Central memory CD8-positive, alpha-beta T cell (primary cell): ENCODE data around the gene OLFML1.

ENCODE experiments used
- ATAC-seq: fragments of 150-1000 bp; cut with Tn5 transposase; replicated peaks from 2 replicates; pipeline ENCODE4 v1.10.0; 2022; ENCODE audit warnings: mild to moderate bottlenecking, moderate FRiP score, moderate number of reproducible peaks; ENCODE audit not compliant: poor library complexity, severe bottlenecking; ENCODE audit errors: extremely low read depth
- DNase-seq, 2 donors: peaks; one replicate each; pipeline ENCODE4 v3.0.0; 2021; ENCODE audit warnings: low spot score in 2 of 2
- H3K27ac Mint-ChIP-seq: one replicate; pipeline ENCODE4 v1.8.0; 2022; ENCODE audit warnings: low read depth, mild to moderate bottlenecking, moderate library complexity, mixed read lengths
- H3K27me3 Mint-ChIP-seq: one replicate; pipeline ENCODE4 v1.8.0; 2022; ENCODE audit warnings: mixed read lengths
- H3K36me3 Mint-ChIP-seq: one replicate; pipeline ENCODE4 v1.8.0; 2022; ENCODE audit warnings: mild to moderate bottlenecking, moderate library complexity, mixed read lengths; ENCODE audit not compliant: insufficient read depth
- H3K4me1 Mint-ChIP-seq: one replicate; pipeline ENCODE4 v1.8.0; 2022; ENCODE audit warnings: mixed read lengths
- H3K4me3 Mint-ChIP-seq: one replicate; pipeline ENCODE4 v1.8.0; 2022; ENCODE audit warnings: mild to moderate bottlenecking, moderate library complexity, mixed read lengths
- H3K9me3 Mint-ChIP-seq: one replicate; pipeline ENCODE4 v1.8.0; 2022; ENCODE audit warnings: mixed read lengths

Gene OLFML1

DNA sequence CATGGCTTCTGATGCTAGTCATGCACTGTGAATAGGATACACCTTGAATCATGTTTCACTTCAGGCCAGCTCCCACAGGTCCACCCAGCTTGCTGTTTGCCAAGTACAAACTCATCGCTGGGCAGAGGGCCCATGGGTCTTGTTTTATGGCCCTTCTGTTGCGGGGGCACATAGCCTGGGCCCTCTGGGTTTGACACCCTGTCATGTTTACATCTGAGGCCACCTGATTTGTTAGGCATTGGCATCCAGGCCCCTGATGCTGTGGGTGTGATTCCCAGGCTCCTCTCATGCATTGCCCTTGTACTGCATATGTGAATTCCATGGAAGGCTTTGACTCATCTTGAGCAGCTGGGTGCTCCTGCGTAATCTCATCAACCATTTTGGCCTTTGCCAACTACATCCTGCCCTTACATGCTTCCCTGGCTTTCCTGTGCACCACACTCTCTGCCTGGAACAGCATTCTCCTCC, 61.1 kb downstream of the OLFML1 start:
- ATAC-seq (no peak), DNase-seq (no peak)
- Mint-ChIP-seq H3K27ac (no peak overlapping the region), H3K9me3 (no peaks in the 10 kb centered on the region), H3K4me3 (no peak overlapping the region), H3K36me3 (no peaks in the 10 kb centered on the region), H3K27me3 (peaks cover 15% of the 10 kb centered on the region), H3K4me1 (no peaks in the 10 kb centered on the region)

DNA sequence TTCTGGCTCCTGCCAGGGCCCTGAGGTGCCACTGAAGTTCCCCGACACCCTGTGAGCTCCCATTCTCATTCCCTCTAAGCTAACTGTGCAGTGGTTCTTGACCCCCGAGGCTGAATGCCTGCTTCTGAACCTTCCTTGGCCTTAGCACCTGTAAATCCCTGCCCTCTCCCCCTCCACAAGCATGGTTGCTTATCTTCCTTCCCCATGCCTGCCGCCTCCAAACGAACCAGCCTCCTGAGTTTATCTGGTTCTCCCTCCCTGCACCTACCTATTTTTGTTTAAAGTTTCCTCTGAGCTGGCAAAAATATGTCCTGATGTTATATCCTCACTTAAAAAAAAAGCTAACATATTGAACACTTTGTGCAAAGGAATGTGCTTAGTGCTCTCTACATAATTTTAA, 62.4 kb downstream of the OLFML1 start:
- ATAC-seq, result no peak
- Mint-ChIP-seq H3K4me1 (no peaks in the 10 kb centered on the region), H3K4me3 (no peak overlapping the region), H3K9me3 (no peaks in the 10 kb centered on the region), H3K27ac (no peak overlapping the region), H3K27me3 (peaks cover 2% of the 10 kb centered on the region), H3K36me3 (no peaks in the 10 kb centered on the region)
- DNase-seq, result no peak

DNA sequence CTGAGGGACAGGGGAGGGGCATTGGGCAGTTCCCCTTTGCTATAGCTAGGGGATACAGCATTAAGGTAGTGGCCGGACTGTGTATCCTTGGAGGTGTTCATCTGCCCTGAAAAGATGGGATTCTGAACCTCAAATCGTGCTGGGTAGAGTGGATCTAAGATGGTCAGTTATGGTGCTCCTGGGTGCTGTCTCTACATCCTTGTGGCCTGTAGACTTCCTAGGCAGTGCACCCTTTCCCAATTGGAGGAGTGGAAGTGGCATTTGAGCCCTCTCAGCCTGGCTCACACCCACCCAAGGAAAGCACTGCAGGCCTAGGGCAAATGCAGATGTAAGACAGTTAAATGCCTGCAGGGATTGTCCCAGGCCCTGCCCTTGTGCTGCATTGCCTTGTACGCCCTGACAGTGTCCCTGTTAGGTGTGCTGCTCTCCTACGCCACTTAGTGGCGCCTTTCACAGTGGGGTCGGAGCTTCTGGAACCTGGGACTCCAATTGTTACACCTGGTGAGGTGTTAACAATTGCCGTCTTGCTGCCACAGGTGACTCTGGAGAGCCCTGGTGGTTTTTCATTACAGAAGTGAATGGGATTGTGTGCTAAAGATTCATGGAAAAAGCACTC, 63.5 kb downstream of the OLFML1 start:
- ATAC-seq (no peak), DNase-seq (no peak)
- Mint-ChIP-seq H3K4me3 (no peak overlapping the region), H3K36me3 (no peaks in the 10 kb centered on the region), H3K27ac (no peak overlapping the region), H3K4me1 (no peaks in the 10 kb centered on the region), H3K27me3 (no peaks in the 10 kb centered on the region), H3K9me3 (no peaks in the 10 kb centered on the region)

DNA sequence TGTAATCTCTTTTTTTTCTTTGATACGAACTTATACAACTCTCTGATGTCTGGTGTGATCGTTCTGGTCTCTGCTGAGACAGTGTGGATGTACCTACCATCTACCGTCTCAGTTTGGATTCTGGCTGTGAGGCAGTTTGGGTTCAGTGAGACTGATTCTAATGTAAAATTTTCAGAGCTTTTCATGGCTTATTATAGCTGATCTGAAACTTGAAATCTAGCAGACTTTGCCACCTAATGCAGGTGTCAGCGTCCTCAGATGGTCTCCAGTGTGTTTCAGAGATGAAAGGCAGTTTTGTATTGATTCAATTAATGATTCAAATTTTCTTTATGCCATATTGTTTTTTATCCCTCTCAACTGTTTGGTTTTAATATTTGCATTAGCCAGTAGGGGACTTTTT, 64.4 kb downstream of the OLFML1 start:
- no peaks in the 10 kb centered on the region for H3K9me3 Mint-ChIP-seq
- no peak overlapping the region for H3K4me3 Mint-ChIP-seq
- no peaks in the 10 kb centered on the region for H3K27me3 Mint-ChIP-seq
- DNase-seq, result no peak
- H3K36me3 Mint-ChIP-seq, result no peaks in the 10 kb centered on the region
- no peaks in the 10 kb centered on the region for H3K4me1 Mint-ChIP-seq
- H3K27ac Mint-ChIP-seq, result no peak overlapping the region
- no peak for ATAC-seq

DNA sequence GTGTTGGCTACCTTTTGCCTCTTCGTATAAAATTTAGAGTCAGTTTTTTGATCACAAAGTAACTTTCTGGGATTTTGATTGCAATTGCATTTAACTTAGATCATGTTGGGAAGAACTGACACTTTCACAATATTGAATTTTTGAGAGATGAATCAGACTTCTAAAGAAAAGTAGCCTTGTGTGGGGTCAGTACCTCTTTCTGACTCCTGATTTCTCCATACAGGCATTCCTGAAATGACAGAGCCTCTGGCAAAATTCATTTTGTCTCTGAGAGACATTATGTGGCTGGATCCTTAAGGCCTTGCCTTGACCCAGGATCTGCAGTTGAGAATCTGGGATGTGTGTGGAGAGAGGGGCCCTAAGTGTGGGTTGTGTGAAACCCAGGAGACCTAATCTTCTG, 66.3 kb downstream of the OLFML1 start:
- no peak for DNase-seq
- no peak for ATAC-seq
- Mint-ChIP-seq H3K27me3 (no peaks in the 10 kb centered on the region), H3K4me1 (no peaks in the 10 kb centered on the region), H3K9me3 (no peaks in the 10 kb centered on the region), H3K36me3 (no peaks in the 10 kb centered on the region), H3K27ac (no peak overlapping the region), H3K4me3 (no peak overlapping the region)

DNA sequence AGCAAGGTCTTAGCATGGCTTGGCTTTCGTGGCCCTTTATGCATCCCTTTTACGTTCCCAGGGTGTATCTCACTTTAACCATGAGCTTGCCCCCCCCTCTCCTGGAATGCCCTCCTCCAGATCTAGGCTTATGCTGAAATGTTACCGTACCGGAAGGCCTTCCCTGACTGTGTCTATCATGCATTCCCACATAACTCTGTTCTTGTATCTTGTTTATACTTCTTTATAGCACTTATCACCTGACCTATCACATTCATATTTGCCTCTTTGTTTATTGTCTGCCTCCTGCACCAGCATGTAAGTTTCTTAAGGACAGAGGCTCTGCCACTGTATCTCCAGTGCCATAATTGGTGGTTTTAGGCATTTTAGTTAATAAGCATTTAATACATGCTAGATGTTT, 67.4 kb downstream of the OLFML1 start:
- no peak for DNase-seq
- no peaks in the 10 kb centered on the region for H3K9me3 Mint-ChIP-seq
- ATAC-seq, result no peak
- no peaks in the 10 kb centered on the region for H3K4me1 Mint-ChIP-seq
- no peak overlapping the region for H3K27ac Mint-ChIP-seq
- no peaks in the 10 kb centered on the region for H3K27me3 Mint-ChIP-seq
- no peak overlapping the region for H3K4me3 Mint-ChIP-seq
- H3K36me3 Mint-ChIP-seq, result no peaks in the 10 kb centered on the region

DNA sequence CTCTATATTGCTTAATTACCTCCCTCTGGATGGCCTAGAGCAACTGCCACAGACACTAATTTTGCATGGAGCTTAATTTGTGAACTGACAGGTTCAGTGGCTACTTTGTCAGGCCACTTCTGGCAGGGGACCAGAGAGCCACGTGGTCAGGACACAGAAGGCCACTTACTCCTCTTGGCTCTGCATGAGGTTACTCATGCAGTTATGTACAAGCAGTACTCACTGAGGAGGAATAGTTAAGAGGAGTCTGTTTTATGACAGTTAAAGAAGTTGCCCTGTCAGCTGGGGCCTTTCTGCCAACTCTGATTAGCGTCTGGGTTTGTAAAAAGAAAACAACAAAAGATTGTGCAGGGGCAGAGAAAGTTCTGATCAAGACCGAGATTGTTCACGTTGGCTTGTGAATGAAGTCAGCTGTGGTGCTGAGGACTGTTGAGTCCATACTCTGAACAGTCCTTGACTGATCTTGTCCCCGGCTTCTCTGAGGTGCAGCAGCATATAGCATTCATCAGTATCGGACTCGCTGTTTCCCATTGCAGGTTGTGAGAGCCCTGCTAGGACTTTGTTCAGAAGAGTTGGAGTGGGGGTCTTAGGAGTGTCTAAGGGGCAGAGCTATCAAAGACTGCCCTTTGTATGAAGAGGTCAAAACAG, 69.9 kb downstream of the OLFML1 start:
- Mint-ChIP-seq H3K4me3 (no peak overlapping the region), H3K9me3 (no peaks in the 10 kb centered on the region), H3K4me1 (no peaks in the 10 kb centered on the region), H3K27me3 (no peaks in the 10 kb centered on the region), H3K27ac (no peak overlapping the region), H3K36me3 (peaks cover 1% of the 10 kb centered on the region)
- DNase-seq (no peak), ATAC-seq (no peak)

DNA sequence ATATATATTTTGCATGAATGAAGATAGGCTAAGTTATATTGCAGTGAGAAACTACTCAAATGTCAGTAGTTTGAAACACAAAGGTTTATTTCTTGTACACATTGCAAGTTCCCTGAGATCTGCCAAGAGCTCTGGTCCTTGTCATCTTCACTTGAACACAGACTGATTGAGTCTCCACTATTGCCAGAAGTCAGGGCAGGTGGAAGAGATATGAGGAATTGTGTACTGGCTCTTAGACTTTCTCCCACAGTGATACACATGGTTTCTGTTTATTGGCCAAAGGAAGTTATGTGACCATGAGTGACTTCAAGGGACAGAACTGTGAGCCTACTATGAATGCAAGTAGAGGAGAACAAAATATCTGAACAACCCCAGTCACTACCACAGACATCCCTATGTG, 72.7 kb downstream of the OLFML1 start:
- no peak for ATAC-seq
- no peaks in the 10 kb centered on the region for H3K4me1 Mint-ChIP-seq

DNA sequence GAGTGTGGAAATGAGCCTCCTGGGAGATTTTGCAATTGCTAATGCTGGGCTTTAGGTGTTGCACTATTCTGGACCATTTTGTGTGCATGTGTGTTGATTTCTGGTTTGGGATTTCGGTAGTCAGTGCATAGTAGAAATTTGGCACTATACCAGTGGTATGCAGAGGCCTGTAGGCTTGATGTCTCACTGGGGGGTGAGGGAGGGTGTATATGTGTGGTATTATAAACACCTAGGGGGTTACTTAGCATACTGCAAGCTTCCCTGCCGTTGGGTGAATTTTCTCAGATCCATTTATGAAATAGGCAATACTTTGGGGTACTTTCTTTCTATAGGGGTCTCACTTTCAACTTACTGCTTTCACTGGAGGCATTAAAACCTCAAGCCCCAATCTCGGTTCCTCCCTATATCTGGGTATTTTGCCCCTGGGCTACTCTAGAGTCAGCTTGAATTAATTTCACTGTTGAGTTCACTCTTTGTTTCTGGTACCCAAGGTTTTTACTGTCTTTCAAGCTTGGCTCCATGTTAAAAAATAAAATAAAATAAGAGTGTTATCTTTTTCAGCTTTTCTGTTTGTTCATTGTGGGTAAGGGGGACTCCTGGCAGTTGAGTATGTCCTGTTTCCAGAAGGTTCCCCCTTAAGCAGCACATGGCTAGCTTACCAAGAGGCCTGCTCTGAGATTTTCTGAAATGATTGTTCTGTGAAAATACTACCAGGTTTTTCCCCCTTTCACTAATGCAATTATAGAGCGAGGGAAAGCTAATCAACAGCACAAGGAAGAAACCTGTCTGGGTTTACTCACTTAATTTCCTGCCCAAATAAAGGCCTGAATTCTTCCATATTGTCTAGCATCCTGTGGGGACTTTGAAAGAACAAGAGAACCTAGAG, 74.3 kb downstream of the OLFML1 start:
- Mint-ChIP-seq H3K27me3 (no peaks in the 10 kb centered on the region), H3K27ac (no peak overlapping the region), H3K36me3 (peaks cover 1% of the 10 kb centered on the region), H3K9me3 (no peaks in the 10 kb centered on the region), H3K4me3 (no peak overlapping the region), H3K4me1 (no peaks in the 10 kb centered on the region)
- DNase-seq (no peak), ATAC-seq (no peak)

More for the DNA sequence above, 72.7 kb downstream of the OLFML1 start:
- Mint-ChIP-seq H3K4me3 (no peak overlapping the region), H3K9me3 (no peaks in the 10 kb centered on the region), H3K27ac (no peak overlapping the region), H3K36me3 (peaks cover 1% of the 10 kb centered on the region), H3K27me3 (no peaks in the 10 kb centered on the region)
- DNase-seq, result no peak
